Measurements from ENCODE around the gene ISG15. TPM values are rescaled to one million over a fixed set of nuclear protein-coding genes. Genes with fewer than 3 reads are reported as not detected.

ISG15 gene
- total and polyA plus RNA-seq, 2 of the 13 experiments (the other 11 are each of a cell fraction or from before 2014, with no cell fraction given), result 42.1 to 54.9 TPM

DNA sequence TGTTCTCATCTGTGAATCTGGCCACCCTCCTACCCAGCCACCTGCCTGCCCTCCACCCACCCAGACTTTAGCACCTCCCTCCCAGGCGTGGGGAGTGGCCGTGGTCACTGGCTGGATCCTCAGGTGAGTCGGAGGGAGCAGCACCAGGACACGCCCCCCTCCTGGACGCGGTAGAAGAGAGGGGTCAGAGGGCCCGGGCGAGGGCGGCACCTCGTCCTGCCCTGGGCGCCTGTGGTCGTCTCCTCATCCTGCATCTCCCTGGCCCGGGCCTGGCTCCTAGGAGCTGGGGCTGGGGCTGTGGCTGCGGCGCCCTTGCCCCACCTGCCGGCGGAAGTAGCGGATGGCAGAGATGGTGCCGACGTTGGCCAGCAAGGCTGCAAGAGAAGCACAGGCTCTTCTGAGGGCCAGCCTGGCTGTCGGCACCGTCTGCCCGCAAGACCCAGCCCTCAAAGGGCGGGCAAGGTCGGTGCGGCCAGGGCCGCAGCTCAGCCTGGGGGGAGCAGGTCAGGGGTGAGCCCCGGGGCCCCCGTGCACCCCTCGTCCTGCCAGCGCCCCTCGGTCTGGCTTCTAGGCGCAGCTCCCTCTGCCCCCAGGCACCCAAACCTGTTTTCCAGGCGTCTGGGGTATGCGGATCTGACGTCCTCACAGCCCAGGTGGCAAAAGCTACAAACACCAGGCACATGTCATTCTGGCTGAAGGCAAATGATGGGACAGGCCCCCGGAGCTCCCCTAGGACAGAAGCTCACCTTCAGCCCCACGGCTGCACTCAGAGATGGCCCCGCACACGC is 37.2 kb upstream of the ISG15 start (continued):
- no peak for TF ChIP-seq NAIF1 (CRISPR knock-in tag; IDR thresholded peaks at IDR 0.05; ENCODE audit: borderline replicate concordance)
- TF ChIP-seq, protein P1, sequence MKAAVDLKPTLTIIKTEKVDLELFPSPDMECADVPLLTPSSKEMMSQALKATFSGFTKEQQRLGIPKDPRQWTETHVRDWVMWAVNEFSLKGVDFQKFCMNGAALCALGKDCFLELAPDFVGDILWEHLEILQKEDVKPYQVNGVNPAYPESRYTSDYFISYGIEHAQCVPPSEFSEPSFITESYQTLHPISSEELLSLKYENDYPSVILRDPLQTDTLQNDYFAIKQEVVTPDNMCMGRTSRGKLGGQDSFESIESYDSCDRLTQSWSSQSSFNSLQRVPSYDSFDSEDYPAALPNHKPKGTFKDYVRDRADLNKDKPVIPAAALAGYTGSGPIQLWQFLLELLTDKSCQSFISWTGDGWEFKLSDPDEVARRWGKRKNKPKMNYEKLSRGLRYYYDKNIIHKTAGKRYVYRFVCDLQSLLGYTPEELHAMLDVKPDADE (CRISPR knock-in tag; IDR thresholded peaks at IDR 0.05), result no peak
- TF ChIP-seq ZBTB39 (CRISPR knock-in tag; IDR thresholded peaks at IDR 0.05), result no peak
- no peak for TF ChIP-seq TAF15 (IDR thresholded peaks at IDR 0.05; ENCODE audit: low read depth, low read length, poor library complexity, severe bottlenecking)
- 0 out of 2 replicates have a peak, but pooled peaks have one; percentile 21 for TF ChIP-seq ZNF317 (CRISPR knock-in tag; IDR thresholded peaks at IDR 0.05)
- TF ChIP-seq ATRX (CRISPR knock-in tag; IDR thresholded peaks at IDR 0.05; ENCODE audit: borderline replicate concordance), result no peak
- no peak for TF ChIP-seq SNRNP70 (IDR thresholded peaks at IDR 0.05; ENCODE audit: low read depth, low read length)
- TF ChIP-seq SIX4 (CRISPR knock-in tag; IDR thresholded peaks at IDR 0.05), result no peak
- no peak for TF ChIP-seq YEATS2 (CRISPR knock-in tag; IDR thresholded peaks at IDR 0.05; ENCODE audit: borderline replicate concordance)
- peak; percentile 44 for TF ChIP-seq ZNF781 (CRISPR knock-in tag; IDR thresholded peaks at IDR 0.05; ENCODE audit: borderline replicate concordance, not compliant biosample characterization)
- TF ChIP-seq KLF12 (CRISPR knock-in tag; IDR thresholded peaks at IDR 0.05; ENCODE audit: borderline replicate concordance), result no peak
- TF ChIP-seq, protein P2, sequence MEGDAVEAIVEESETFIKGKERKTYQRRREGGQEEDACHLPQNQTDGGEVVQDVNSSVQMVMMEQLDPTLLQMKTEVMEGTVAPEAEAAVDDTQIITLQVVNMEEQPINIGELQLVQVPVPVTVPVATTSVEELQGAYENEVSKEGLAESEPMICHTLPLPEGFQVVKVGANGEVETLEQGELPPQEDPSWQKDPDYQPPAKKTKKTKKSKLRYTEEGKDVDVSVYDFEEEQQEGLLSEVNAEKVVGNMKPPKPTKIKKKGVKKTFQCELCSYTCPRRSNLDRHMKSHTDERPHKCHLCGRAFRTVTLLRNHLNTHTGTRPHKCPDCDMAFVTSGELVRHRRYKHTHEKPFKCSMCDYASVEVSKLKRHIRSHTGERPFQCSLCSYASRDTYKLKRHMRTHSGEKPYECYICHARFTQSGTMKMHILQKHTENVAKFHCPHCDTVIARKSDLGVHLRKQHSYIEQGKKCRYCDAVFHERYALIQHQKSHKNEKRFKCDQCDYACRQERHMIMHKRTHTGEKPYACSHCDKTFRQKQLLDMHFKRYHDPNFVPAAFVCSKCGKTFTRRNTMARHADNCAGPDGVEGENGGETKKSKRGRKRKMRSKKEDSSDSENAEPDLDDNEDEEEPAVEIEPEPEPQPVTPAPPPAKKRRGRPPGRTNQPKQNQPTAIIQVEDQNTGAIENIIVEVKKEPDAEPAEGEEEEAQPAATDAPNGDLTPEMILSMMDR (CRISPR knock-in tag; IDR thresholded peaks at IDR 0.05), result peak; percentile 84
- no peak for TF ChIP-seq MTA3 (CRISPR knock-in tag; IDR thresholded peaks at IDR 0.05)
- no peak for TF ChIP-seq ZNF138 (CRISPR knock-in tag; IDR thresholded peaks at IDR 0.05; ENCODE audit: low read depth)
- TF ChIP-seq MYC (CRISPR knock-in tag; IDR thresholded peaks at IDR 0.05; ENCODE audit: borderline replicate concordance), result peak; percentile 37; the same call in 1 of the 2 replicates
- TF ChIP-seq ZNF253 (CRISPR knock-in tag; IDR thresholded peaks at IDR 0.05; ENCODE audit: borderline replicate concordance), result no peak
- TF ChIP-seq ZFP90 (CRISPR knock-in tag; IDR thresholded peaks at IDR 0.05; ENCODE audit: borderline replicate concordance), result no peak
- TF ChIP-seq, protein P3, sequence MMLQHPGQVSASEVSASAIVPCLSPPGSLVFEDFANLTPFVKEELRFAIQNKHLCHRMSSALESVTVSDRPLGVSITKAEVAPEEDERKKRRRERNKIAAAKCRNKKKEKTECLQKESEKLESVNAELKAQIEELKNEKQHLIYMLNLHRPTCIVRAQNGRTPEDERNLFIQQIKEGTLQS (CRISPR knock-in tag; IDR thresholded peaks at IDR 0.05), result no peak
- no peak for TF ChIP-seq PHF5A (CRISPR knock-in tag; IDR thresholded peaks at IDR 0.05; ENCODE audit: low read depth, unreplicated experiment)
- TF ChIP-seq ZNF766 (CRISPR knock-in tag; IDR thresholded peaks at IDR 0.05; ENCODE audit: borderline replicate concordance), result 0 out of 2 replicates have a peak, but pooled peaks have one; percentile 28

All from HepG2 (cell line).